HL-60 (cell line): ENCODE results near the gene RALB.
A peak's percentile ranks its signal among the peaks of the same experiment; 100 is the strongest.

Source experiments
- DNase-seq, 2 experiments: peaks; one replicate each; pipeline ENCODE4 v3.0.0-alpha.2; 2010 to 2020; ENCODE audit warnings: low read depth in 1 of 2, low spot score in 1 of 2
- H3K27ac ChIP-seq: fragments of 250-450 bp; sonication (Bioruptor Pico); replicated peaks from 2 replicates; pipeline ENCODE4 v1.5.1; 2020; ENCODE audit warnings: mild to moderate bottlenecking, moderate library complexity
- H3K27me3 ChIP-seq: fragments of 250-450 bp; sonication (Bioruptor Pico); 2 replicates; pipeline ENCODE4 v1.5.1; 2021; ENCODE audit warnings: mild to moderate bottlenecking, moderate library complexity; ENCODE audit not compliant: insufficient read depth, poor library complexity, severe bottlenecking
- H3K4me3 ChIP-seq: replicated peaks from 2 replicates; pipeline ENCODE4 v1.5.1; 2011; ENCODE audit warnings: mild to moderate bottlenecking, control low read depth, low read length; ENCODE audit not compliant: insufficient read depth
- GABPA ChIP-seq: IDR thresholded peaks from 2 replicates; pipeline ENCODE4 v1.6.1; 2012; ENCODE audit warnings: low read depth
- POLR2AphosphoS5 ChIP-seq: IDR thresholded peaks from 2 replicates; pipeline ENCODE4 v1.6.1; 2012; ENCODE audit warnings: low read depth
- SPI1 ChIP-seq: IDR thresholded peaks from 2 replicates; pipeline ENCODE4 v1.6.1; 2012; ENCODE audit warnings: low read depth, mild to moderate bottlenecking, borderline replicate concordance
- TF ChIP-seq, protein P1 (sequence below): IDR thresholded peaks from 2 replicates; pipeline ENCODE4 v1.6.1; 2012; ENCODE audit warnings: low read depth; ENCODE audit not compliant: insufficient replicate concordance
- TF ChIP-seq, protein P2 (sequence below): IDR thresholded peaks from one replicate; pipeline ENCODE4 v1.5.1; 2011; ENCODE audit warnings: low read length, control low read depth, inconsistent platforms; ENCODE audit not compliant: insufficient read depth

Gene RALB

DNA sequence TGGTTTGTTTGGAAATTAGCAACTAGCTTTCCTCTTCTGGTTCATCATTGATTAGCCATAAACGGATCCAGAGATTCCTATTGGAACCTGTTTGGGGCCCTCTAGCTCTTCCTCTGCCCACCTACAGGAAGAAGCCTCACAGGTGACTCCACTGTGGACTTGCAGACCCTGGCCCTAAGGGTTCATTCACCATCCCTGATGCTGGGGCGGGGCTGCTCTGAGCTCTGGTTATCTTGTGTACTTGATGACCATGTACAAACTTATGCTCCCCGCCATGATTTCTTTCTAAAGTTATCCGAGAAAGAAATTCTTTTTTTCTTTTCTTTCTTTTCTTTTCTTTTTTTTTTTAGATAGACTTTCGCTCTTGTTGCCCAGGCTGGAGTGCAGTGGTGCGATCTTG, 59.4 kb downstream of the RALB start:
- no peaks in the 10 kb centered on the region for H3K27me3 ChIP-seq
- TF ChIP-seq, protein P1, sequence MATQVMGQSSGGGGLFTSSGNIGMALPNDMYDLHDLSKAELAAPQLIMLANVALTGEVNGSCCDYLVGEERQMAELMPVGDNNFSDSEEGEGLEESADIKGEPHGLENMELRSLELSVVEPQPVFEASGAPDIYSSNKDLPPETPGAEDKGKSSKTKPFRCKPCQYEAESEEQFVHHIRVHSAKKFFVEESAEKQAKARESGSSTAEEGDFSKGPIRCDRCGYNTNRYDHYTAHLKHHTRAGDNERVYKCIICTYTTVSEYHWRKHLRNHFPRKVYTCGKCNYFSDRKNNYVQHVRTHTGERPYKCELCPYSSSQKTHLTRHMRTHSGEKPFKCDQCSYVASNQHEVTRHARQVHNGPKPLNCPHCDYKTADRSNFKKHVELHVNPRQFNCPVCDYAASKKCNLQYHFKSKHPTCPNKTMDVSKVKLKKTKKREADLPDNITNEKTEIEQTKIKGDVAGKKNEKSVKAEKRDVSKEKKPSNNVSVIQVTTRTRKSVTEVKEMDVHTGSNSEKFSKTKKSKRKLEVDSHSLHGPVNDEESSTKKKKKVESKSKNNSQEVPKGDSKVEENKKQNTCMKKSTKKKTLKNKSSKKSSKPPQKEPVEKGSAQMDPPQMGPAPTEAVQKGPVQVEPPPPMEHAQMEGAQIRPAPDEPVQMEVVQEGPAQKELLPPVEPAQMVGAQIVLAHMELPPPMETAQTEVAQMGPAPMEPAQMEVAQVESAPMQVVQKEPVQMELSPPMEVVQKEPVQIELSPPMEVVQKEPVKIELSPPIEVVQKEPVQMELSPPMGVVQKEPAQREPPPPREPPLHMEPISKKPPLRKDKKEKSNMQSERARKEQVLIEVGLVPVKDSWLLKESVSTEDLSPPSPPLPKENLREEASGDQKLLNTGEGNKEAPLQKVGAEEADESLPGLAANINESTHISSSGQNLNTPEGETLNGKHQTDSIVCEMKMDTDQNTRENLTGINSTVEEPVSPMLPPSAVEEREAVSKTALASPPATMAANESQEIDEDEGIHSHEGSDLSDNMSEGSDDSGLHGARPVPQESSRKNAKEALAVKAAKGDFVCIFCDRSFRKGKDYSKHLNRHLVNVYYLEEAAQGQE = no peak
- no peak for TF ChIP-seq SPI1
- TF ChIP-seq POLR2AphosphoS5 = no peak
- TF ChIP-seq, protein P2, sequence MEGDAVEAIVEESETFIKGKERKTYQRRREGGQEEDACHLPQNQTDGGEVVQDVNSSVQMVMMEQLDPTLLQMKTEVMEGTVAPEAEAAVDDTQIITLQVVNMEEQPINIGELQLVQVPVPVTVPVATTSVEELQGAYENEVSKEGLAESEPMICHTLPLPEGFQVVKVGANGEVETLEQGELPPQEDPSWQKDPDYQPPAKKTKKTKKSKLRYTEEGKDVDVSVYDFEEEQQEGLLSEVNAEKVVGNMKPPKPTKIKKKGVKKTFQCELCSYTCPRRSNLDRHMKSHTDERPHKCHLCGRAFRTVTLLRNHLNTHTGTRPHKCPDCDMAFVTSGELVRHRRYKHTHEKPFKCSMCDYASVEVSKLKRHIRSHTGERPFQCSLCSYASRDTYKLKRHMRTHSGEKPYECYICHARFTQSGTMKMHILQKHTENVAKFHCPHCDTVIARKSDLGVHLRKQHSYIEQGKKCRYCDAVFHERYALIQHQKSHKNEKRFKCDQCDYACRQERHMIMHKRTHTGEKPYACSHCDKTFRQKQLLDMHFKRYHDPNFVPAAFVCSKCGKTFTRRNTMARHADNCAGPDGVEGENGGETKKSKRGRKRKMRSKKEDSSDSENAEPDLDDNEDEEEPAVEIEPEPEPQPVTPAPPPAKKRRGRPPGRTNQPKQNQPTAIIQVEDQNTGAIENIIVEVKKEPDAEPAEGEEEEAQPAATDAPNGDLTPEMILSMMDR = no peak
- TF ChIP-seq GABPA = no peak
- H3K4me3 ChIP-seq = no peak overlapping the region
- H3K27ac ChIP-seq = no peak overlapping the region
- DNase-seq = no peak

DNA sequence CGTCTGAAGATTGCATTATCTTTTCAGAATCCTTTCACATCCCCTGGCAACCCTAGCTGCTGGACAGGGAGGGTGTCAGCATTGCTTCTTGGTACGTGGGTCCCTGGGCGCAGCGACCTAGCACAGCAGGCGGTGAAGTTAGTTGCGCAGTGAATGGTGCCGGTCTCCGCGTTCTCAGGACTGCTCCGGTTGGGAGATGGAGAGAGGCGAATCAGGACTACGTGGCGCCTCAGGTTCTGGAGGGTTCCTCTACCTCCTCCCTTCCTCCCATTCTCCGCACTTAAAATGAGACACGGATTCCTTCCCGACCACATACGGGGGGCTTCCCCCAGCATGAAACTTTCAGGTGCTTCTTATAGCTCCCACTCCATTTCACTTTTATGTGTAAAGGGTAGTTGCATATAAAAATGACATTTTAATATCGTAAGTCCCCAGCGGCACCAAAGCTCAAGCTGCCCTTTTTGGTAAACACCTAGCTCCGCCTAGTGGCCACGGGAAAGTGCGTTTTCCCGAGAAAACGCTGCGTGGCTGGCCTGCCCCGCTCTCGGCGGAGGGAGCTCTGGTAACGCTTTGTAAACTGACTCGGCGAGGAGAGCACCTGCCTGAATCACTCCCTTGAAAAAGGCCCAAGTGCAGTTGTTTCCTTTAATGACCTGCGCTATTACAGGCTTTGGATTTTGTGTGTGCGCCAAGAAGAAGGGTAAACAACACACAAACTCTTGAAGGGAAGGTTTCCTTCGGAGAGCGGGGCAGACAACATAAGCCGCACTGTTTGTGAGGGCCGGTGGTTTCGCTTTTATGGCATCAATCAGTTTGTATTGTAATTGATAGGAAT, 60.4 kb downstream of the RALB start:
- peak; percentile 50 to 76 for DNase-seq
- TF ChIP-seq, protein P1 = no peak
- TF ChIP-seq, protein P2 = peak; percentile 82
- Histone ChIP-seq H3K27ac (no peak overlapping the region), H3K27me3 (no peaks in the 10 kb centered on the region), H3K4me3 (peak overlapping the region; percentile 21; the same call in 1 of the 2 replicates)

DNA sequence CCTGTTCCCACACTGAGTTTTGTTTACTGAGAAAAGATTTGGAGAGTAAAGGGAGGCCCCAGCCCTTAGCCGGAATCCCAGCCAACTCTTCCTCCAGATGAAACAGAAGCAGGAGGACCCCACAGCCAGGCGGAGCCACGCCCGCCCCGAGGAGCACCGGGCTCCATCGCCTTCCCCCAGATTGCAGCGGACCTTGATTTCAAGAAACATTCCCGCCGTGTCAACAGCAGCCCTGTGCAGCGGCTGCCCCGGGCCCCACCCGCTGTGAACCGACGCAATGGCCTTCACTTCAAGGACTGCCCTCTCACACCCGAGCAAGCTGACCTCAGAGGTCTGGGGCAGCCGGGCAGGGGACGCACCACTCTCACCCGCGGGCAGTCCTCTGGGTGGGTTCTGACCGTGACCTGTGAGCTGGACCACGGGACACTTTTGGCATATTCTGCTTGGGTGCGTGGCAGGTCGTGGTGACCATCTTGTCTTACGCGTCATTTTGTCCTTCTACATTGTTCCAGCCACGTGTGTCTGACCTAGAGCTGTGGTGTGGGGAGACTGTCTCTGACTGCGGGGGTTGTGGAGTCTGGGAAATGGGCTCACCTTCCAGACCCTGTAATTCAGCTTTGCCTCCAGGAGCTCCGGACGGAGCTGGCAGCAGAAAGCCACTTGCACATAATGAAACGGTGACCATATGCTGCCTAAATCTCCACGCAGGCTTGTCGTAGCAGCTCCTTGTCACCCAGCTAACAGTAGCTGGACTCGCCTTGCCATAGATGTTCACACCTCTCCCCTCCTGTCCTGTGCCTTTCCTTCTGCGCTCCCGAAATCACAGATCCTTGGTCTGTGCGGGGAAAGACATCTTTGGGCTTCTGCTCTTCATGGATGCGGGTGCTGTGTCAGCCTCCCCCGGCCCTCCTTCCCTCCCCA, 61.3 kb downstream of the RALB start:
- TF ChIP-seq SPI1 (no peak), GABPA (no peak), POLR2AphosphoS5 (no peak)
- TF ChIP-seq, protein P2 = no peak
- TF ChIP-seq, protein P1 = no peak
- H3K4me3 ChIP-seq = no peak overlapping the region
- H3K27me3 ChIP-seq = no peaks in the 10 kb centered on the region
- no peak for DNase-seq
- no peak overlapping the region for H3K27ac ChIP-seq
